LNCAP (cell line): ENCODE results near the gene GPC1.

Experiments used
- TF ChIP-seq, protein P1 (sequence below): fragments of 450-650 bp; IDR thresholded peaks from 2 replicates; pipeline ENCODE4 v1.5.1; 2017; ENCODE audit warnings: mild to moderate bottlenecking

The GPC1 gene

DNA sequence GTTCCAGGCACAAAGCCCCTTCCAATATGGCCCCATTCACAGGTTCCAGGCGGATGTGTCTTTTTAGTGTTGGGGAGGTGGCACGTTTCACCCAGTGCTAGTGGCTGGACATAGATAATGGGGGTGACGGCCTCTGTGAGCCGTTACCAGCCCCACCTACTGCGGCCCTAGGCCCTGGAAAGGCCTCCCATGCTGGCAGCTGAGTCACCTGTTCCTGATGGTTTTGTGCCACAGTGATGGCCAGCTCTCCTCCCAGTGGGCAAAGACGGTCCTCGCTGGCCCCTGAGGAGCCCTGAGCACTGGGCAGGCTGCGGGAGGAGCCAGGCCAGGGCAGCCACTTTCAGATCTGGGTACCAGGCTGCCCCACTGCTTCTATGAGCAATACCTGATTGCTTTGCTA is 40.0 kb upstream of the GPC1 start:
- TF ChIP-seq, protein P1, sequence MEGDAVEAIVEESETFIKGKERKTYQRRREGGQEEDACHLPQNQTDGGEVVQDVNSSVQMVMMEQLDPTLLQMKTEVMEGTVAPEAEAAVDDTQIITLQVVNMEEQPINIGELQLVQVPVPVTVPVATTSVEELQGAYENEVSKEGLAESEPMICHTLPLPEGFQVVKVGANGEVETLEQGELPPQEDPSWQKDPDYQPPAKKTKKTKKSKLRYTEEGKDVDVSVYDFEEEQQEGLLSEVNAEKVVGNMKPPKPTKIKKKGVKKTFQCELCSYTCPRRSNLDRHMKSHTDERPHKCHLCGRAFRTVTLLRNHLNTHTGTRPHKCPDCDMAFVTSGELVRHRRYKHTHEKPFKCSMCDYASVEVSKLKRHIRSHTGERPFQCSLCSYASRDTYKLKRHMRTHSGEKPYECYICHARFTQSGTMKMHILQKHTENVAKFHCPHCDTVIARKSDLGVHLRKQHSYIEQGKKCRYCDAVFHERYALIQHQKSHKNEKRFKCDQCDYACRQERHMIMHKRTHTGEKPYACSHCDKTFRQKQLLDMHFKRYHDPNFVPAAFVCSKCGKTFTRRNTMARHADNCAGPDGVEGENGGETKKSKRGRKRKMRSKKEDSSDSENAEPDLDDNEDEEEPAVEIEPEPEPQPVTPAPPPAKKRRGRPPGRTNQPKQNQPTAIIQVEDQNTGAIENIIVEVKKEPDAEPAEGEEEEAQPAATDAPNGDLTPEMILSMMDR = no peak

DNA sequence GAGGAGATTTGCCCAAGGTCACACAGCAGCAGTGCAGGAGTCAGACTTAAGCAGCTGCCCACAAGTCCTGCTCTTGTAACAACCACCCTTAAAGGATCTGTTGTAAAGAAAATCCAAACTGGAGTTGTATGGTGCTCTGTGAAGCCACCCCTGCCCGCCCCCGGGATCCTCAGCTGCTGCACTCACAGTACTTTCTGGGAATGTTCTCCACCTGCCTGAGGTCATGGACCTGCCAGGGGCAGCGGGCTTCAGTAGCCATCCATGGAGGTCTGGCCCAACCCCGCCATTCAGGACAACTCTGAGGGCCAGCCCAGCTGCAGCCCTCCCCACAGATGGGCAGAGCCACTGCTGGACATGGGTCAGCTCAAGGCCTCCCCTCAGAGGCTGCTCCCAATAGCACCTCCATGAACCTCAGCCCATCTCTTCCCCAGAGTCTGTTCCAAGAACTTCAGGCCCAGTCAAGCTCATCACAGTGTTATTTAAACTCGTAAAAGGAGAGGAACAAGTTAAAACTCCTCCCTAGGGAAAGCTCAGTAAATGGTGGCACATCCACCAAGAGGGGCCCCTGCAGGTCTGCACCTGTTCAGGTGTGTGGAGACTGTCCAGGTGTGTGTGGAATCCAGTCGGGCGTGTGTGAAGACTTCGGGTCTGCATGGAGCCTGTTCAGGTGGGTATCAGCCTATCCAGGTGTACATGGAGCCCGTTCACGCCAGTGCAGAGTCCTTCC is 39.4 kb upstream of the GPC1 start:
- TF ChIP-seq, protein P1 = no peak

DNA sequence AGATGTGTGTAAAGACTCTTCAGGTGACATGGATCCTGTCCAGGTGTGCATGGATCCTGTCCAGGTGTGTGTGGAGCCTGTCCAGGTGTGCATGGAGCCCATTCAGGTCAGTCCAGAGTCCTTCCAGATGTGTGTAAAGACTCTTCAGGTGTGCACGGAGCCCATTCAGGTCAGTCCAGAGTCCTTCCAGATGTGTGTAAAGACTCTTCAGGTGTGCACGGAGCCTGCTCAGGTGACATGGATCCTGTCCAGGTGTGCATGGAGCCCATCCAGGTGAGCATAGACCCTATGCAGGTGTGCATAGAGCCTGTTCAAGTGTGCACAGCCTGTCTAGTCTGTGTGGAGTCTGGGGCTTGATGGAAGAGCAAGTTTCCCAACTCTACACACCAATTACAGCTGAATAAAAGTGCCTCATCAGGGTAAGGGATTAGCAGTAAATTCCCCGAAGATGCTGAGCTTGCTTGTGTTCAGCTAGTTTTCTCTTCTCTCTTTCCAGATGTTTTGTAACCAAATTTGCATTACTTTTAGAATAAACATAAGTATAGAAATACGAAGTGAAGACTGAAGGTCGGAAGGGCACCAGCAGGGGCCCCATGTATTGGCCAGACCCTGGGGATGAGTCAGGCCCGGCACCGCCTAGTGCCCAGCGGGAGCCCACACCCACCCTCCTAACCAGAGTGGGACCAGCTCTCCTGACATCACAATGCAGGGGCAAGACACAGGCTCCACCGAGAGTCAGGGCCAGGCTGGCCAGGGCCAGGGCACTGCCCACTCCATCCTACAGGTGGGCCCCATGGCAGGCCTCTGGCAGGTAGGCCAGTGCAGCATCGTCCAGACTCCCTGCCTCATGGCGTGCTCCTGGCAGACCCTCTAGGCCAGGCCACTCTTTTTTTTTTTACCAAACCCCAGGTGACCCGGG is 38.6 kb upstream of the GPC1 start:
- TF ChIP-seq, protein P1 = no peak

DNA sequence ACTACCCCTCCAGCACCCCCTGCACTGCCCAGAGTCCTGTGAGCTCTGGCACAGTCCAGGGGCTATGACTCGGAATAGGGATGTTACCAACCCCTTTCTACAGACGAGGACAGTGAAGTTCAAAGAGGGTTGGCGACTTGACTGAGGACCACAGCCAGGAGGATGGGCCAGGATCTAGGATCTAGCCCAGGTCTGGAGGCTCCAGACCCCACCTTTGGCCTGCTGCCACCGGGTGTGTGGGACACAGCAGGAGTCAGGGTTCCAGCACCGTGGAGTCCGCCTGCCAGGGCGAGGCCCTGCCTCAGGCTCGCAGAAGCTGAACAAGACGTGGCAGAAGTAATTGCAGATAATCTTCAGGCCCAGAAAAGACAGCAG is 37.9 kb upstream of the GPC1 start:
- TF ChIP-seq, protein P1 = no peak

DNA sequence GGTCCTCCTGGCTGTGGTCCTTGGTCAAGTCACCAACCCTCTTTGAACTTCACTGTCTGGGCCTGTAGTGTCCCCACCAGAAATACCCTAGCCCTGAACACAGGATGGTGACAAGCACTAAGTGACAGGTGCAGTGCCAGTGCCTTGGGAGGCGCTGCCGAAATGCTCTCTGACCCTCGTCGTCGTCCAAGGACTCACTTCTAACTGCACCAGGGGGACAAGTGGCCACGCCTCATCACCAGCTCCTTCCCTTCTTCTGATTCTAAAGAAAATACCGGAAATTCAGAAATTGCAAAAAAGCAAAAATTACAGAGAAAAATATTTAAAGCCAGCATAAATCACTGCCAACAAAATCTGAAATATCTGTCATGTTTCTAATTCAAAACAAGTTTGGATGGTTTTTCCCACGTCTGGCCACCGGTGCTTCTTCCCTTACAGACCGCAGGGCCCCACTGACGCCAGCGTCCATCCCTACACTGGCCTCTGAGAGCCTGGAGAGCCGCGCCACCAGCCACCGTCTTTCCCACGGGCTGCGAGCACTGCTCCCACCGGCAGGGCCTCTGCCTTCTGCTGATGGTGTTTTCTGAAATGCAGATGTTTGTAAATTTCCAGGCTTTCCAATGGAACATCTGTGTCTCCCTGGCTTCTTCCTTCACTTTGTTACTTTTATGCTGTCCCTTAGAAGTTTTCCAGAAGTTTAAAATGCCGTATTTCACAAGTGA is 37.4 kb upstream of the GPC1 start:
- TF ChIP-seq, protein P1 = no peak

DNA sequence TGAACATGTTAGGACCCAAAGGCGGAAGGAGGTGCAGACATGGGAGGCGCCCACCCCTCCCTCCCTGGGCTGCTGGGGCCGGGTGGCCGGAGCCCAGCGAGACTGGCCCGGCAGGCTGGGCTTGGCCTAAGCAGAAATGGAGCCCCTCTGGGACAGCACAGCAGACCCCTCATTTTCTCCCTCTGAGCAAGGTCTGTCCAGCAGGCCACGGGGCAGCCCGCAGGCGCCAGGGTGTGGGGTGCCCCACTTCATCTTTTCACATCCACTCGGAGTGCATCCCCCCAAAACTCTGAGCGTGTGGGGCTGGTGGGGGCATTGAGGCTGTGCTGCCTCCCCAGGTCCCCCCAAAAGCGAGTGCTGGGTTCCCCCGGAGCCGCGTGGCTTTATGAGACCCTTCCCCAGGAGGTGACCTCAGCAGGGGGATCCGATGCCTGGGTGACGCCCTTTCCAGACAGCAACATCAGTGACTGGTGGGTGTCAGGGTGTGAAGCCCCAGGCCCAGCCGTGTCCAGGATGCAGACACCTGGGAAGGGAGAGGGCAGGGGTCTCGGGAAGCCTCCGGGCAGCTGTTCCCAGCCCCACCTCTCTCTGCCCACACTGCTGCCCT is 36.7 kb upstream of the GPC1 start:
- TF ChIP-seq, protein P1 = no peak
